Upper lobe of right lung (tissue), 1 donor: ENCODE results near the gene EYS. TPM values are rescaled to one million over a fixed set of nuclear protein-coding genes. Genes with fewer than 3 reads are reported as not detected.

Experiments used
- ATAC-seq: fragments of 200-7000 bp; cut with Tn5 transposase; one replicate; pipeline ENCODE4 v1.9.1; 2020; ENCODE audit warnings: mild to moderate bottlenecking, moderate library complexity
- DNase-seq: peaks from one replicate; pipeline ENCODE4 v3.0.0-alpha.2; 2020
- H3K27ac ChIP-seq: fragments of 200-600 bp; one replicate; pipeline ENCODE4 v1.8.0; 2022
- H3K27me3 ChIP-seq: fragments of 200-600 bp; one replicate; pipeline ENCODE4 v1.8.0; 2022; ENCODE audit warnings: mild to moderate bottlenecking
- H3K36me3 ChIP-seq: fragments of 200-600 bp; one replicate; pipeline ENCODE4 v1.8.0; 2022
- H3K4me1 ChIP-seq: fragments of 200-600 bp; one replicate; pipeline ENCODE4 v1.8.0; 2022
- H3K4me3 ChIP-seq: fragments of 200-600 bp; one replicate; pipeline ENCODE4 v1.8.0; 2022; ENCODE audit warnings: mild to moderate bottlenecking
- H3K9me3 ChIP-seq: fragments of 200-600 bp; one replicate; pipeline ENCODE4 v1.8.0; 2022
- CTCF ChIP-seq: fragments of 200-600 bp; IDR thresholded peaks from one replicate; pipeline ENCODE4 v1.8.0; 2022; ENCODE audit warnings: antibody characterized with exemption
- intact Hi-C: fragments of 100-400 bp; cut with DNase I; formaldehyde crosslinking; loops from one replicate; pipeline ENCODE4 v1.11.0; 2022
- total RNA-seq: library from RNA; stranded (reverse); fragmentation: NEBNext Ultra II Directional; extraction: Animal tissue kit (Norgen Biotek cat#: 25700); gene quantifications from one replicate; pipeline ENCODE4 v1.2.1, GENCODE V29; 2021
- donor health status: DM: no; HTN: yes; CAD: no; lungs with severe emphysema.

EYS gene
- total RNA-seq, 1 donor from 2014 or later = not detected

GRCh38 chr6:64220801-64221200 is 1486.2 kb downstream of the EYS start:
- ATAC-seq (no peak), DNase-seq (no peak)
- H3K27ac ChIP-seq = no peak overlapping the region
- no peak overlapping the region for H3K4me3 ChIP-seq
- H3K9me3 ChIP-seq = no peaks in the 10 kb centered on the region
- H3K36me3 ChIP-seq = no peaks in the 10 kb centered on the region
- H3K4me1 ChIP-seq = no peaks in the 10 kb centered on the region
- H3K27me3 ChIP-seq = no peaks in the 10 kb centered on the region
- intact Hi-C loops = no loop called here
- TF ChIP-seq CTCF = no peak

DNA sequence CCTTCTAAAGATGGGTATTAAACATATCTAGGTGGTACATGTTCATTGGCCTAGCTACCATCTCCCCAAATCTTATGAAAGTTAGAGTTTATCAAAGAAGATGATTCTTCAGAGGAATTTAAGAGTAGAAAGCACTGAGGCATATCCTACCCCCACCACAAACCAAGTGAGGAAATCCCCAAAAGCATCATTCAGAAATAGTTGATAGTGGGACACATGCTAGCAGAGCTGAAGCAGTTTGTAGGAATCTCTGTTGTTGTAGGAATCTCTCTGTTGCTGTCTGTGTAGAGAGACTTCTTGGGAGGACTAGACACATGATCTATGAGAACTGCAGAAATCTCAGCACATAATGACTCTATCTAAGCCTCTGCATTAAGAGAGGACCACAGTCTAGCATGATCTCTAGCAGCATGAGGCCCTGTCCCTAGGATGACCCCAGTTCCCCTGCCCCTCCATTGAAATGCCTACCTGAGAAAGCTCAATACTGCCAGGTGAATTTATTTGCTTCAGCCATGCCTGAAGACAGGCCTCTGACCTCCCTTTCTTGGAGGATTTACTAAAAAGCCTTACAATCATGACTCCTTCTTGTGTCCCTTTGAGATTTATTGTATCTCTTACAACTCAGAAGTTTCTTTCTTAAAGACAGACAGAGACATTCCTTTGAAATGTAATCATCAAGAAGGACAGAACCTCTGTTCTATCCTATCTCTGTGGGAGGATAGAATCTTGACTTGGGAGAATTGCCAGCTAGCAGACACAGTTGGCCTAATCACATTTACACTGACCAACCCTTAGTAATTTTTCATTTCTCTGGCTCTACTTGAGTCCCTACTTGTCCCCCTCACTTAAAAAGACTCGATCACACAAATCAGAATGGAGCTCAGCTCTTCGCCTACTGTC is 1489.1 kb downstream of the EYS start:
- H3K36me3 ChIP-seq = no peaks in the 10 kb centered on the region
- H3K4me1 ChIP-seq = no peaks in the 10 kb centered on the region
- intact Hi-C loops = no loop called here
- H3K27me3 ChIP-seq = no peaks in the 10 kb centered on the region
- no peak overlapping the region for H3K27ac ChIP-seq
- no peak overlapping the region for H3K4me3 ChIP-seq
- no peak for TF ChIP-seq CTCF
- DNase-seq (no peak), ATAC-seq (no peak)
- H3K9me3 ChIP-seq = no peaks in the 10 kb centered on the region

DNA sequence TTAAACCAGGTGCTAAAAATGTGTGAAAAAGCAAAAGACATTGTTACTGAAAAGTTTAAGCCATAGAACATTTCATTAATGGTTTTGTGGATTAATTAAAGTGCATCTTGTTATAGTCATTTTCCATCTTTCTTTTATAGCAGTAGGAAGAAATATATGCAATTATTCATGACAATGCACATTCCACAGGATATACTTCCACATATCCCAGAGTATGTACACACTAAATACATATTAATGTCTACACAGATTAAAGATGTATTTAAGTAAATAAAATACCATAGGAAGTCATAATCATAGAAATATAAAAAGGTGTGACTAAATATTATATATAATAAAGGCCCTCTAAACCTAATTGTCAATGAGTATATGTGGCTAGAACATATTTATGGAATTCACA is 1492.7 kb downstream of the EYS start:
- intact Hi-C loops = no loop called here
- Histone ChIP-seq H3K27ac (no peak overlapping the region), H3K4me3 (no peak overlapping the region), H3K36me3 (no peaks in the 10 kb centered on the region), H3K27me3 (no peaks in the 10 kb centered on the region), H3K4me1 (no peaks in the 10 kb centered on the region), H3K9me3 (no peaks in the 10 kb centered on the region)
- TF ChIP-seq CTCF = no peak
- no peak for ATAC-seq
- DNase-seq = no peak

- Histone ChIP-seq H3K27me3 (no peaks in the 10 kb centered on the region), H3K36me3 (no peaks in the 10 kb centered on the region), H3K4me3 (no peak overlapping the region), H3K27ac (no peak overlapping the region), H3K4me1 (no peaks in the 10 kb centered on the region), H3K9me3 (no peaks in the 10 kb centered on the region)
- TF ChIP-seq CTCF = no peak
- DNase-seq (no peak), ATAC-seq (no peak)
- intact Hi-C loops = no loop called here
Observed at GRCh38 chr6:64213697-64214096, 1493.3 kb downstream of the EYS start.

DNA sequence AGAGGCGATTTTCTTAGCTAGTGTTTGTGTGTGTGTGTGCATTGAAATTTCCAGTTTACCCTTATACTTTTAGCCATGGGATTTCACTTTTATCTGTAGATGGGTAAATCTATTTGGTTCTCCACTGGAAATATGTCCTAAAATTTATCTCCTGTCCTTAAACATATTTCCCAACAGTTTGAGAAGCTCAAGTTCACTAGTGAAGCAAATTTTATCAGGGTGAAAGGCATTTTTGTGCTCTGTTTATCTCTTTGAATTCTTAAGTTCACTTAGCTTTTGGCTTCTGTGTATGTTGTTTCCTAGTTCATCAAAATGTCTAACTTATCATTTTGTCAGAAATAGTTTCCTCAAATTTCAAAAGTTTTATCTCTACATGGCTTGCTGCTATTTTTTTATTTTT is 1509.8 kb downstream of the EYS start:
- Histone ChIP-seq H3K36me3 (no peaks in the 10 kb centered on the region), H3K4me1 (no peaks in the 10 kb centered on the region), H3K4me3 (no peak overlapping the region), H3K27ac (no peak overlapping the region), H3K27me3 (no peaks in the 10 kb centered on the region), H3K9me3 (no peaks in the 10 kb centered on the region)
- TF ChIP-seq CTCF = no peak
- intact Hi-C loops = no loop called here
- ATAC-seq = no peak
- DNase-seq = no peak
